ENCODE measurements around the gene GAL3ST2.
A peak's percentile ranks its signal among the peaks of the same experiment; 100 is the strongest.
"Not testable (repeated sequence)": the region's sequence is repeated elsewhere in the genome, so short reads cannot be mapped to it uniquely, and the experiment has no call there.

Gene GAL3ST2

DNA sequence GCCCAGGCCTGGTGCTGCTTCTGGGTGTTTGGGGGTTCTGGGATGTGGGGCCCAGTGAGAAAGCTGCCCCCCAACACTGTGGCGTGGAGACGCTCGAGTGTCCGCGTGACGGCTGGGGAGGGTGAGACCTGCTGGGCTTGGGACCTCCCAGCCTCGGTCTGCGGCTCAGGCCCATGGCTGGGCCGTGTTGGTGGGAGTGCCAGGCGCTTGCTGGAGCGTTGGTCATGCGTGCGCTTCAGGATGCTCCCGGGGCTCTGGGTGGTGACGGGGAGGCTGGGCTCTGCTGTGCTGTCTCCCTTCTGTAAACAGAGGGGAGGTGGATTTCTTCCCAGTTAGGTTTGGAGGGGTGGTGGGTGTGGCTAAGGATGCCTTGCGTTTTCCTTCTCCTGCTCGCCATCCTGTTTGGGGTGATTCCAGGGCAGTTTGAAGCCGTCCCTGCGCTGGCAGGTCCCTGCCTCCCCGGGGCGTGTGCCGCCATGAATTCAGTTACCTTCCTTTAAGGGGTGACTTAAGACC, 606 bp downstream of the GAL3ST2 start:
- no peak for TF ChIP-seq CTCF (IDR thresholded peaks at IDR 0.05; ENCODE audit: insufficient read depth, low read depth, low read length, missing control alignments)
- H3K4me3 ChIP-seq (ENCODE audit: low read length), result no peak overlapping the region
- DNase-seq (ENCODE audit: low read depth), result no peak

DNA sequence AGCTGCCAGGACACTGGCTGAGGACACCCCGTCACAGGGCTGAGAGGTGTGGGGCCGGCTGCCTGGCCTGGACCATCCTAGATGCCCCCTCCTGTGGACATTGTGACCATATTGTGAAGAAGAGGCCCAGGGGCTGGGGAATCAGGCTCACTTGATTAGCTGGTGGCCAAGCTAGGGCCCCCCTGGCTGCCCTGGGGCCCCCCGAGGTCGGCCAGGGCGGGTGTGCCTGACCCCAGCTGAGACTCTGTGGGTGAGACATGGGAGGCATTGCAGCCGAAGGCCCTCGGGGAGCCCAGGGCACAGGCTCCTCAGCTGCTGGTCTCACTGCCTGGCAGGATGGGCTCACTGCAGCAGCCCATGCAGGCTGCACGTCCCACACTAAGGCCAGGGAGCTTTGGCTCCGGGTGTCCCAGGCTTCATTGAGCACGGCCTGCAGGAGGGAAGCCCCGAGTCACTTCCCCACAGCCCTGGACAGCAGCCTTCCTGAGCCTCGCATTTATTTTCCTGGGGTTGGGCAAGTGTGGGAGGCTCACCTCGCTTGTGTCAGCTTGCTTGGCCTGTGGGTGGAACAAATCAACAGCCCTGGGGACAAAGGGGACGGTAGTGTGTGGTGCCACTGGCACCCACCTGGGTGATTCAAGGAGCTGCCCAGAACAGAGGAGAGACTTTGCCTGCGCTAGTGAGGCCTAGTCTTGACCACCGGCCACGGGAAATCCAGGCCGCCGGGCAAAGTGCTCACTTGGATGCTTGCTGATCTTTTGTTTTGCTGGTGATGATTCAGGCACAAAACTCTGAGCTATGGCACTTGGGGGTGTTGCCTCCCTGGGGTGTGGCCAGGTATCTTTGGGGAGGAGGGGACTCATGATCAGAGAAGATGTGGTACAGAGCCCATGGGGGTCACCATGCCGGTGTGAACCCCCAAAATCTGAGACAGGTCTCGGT, 1.3 kb downstream of the GAL3ST2 start:
- DNase-seq (ENCODE audit: low read depth), result peak; percentile 20
- no peak overlapping the region for H3K4me3 ChIP-seq (ENCODE audit: low read length)
- TF ChIP-seq CTCF (IDR thresholded peaks at IDR 0.05; ENCODE audit: insufficient read depth, low read depth, low read length, missing control alignments), result no peak

GRCh38 chr2:241780939-241781569, 4.4 kb downstream of the GAL3ST2 start:
- DNase-seq (ENCODE audit: low read depth), result no peak
- TF ChIP-seq CTCF (IDR thresholded peaks at IDR 0.05; ENCODE audit: insufficient read depth, low read depth, low read length, missing control alignments), result no peak
- no peak overlapping the region for H3K4me3 ChIP-seq (ENCODE audit: low read length)

GRCh38 chr2:241782053-241782452, 5.4 kb downstream of the GAL3ST2 start:
- not testable (repeated sequence) for DNase-seq (ENCODE audit: low read depth); H3K4me3 ChIP-seq (ENCODE audit: low read length)

DNA sequence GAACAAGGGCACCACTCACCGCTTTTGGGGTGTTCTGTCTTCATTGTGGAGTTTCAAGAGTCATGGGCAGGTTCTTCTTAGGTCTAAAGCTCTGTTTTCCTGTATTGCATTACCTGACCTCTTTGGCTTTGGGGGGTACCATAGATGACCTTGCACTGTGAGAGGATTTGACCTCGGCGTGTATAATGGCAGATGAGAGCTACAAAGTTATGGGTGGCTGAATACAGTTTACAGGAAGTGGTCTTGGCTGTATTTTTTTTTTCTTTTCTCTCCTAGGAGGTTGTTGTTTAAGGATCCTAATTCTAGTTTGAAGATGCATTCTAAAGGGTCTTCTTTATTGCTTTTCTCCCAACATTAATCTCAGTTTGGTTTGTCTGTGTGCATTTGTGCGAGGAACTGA, 11.5 kb downstream of the GAL3ST2 start:
- no peak for DNase-seq (ENCODE audit: low read depth)
- TF ChIP-seq CTCF (IDR thresholded peaks at IDR 0.05; ENCODE audit: insufficient read depth, low read depth, low read length, missing control alignments), result no peak
- no peak overlapping the region for H3K4me3 ChIP-seq (ENCODE audit: low read length)

DNA sequence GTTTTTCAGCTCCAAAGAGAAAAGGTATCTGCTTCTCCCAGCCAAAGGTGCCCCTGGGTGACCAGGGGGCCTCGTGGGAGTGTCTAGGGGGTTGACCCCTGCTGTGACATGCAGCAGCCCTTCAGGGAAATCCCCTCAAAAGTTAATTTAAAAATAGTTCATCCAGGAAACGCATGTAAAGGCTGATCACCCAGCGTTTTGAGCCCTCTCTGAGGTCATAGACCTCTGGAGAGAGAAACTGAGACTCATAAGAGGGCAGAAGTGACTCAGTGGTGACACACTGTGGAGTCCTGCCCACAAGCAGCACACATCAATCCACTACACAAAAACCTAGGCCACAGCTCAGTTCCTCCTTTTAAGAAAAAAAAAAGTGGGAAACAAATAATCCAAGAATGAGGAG, 11.9 kb downstream of the GAL3ST2 start:
- no peak overlapping the region for H3K4me3 ChIP-seq (ENCODE audit: low read length)
- no peak for DNase-seq (ENCODE audit: low read depth)
- no peak for TF ChIP-seq CTCF (IDR thresholded peaks at IDR 0.05; ENCODE audit: insufficient read depth, low read depth, low read length, missing control alignments)

DNA sequence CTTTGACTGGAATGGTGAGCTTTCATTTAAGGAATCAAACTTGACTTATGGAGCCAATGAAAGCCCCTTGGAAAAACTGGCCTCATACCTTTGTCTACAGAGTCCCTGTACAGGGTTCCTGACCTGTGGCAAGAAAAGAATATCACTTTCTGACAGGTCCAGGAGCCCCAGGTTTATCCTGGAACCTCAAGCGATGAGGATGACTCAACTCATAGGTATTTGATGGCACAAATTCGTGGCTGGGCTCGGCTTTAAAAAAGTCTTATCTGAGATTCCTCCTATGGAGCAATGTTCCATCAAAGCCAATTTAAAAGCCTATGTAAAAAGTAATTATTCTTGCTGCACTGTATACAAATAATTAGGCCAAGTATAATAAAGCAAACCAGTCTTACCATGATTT, 14.8 kb downstream of the GAL3ST2 start:
- not testable (repeated sequence) for H3K4me3 ChIP-seq (ENCODE audit: low read length); DNase-seq (ENCODE audit: low read depth)

Data from epithelial cell of esophagus (primary cell).